Measurements from ENCODE around the gene CRACDL. TPM values are rescaled to one million over a fixed set of nuclear protein-coding genes. Genes with fewer than 3 reads are reported as not detected.

CRACDL gene
- total RNA-seq, 1 donor, result 1.6 TPM

DNA sequence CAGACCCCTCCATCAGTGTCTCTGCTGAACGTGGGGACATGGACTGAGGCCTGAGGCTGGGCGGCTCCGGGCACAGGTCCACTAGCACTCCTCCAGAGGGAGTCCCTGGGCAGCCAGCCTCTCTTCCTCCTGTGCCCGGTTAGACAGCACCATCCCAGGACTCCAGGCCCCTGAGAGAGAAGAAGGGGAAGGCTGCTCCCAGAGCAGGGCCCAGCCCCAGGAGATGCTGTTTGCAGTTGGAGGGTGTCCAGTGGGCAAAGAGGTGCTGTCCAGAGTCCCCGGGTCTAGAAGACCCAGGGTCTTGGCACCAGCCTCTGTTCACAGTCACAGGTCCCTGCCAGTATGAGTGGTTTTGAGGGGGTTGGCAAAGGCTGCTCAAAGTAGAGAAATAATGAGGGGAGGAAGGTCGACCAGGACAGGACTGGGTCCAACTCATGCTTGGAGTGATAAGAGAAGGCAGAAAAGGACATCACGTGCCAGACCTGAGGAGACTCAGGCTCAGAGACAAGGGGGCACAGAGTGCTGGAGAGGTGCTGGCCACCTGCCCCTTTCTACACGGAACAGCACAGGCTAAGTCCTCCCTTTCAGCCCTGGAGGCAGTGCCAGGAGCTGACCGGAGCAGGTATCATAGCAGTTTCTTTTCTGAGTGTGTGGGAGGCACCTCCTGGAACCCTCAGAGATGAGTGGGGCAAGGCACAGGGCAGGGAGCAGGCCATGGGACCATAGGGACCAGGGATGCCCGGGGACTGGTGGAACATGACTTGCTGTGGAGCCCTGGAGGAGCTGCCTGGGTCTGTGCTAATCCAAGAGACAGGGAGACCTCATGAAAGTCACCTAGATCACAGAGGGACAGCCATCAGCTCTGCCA, 21.1 kb downstream of the CRACDL start:
- peaks cover 1% of the 10 kb centered on the region for H3K4me1 ChIP-seq (ENCODE audit: insufficient read depth, low read length)
- no peaks in the 10 kb centered on the region for H3K9me3 ChIP-seq (ENCODE audit: low read depth, low read length)
- H3K27me3 ChIP-seq (ENCODE audit: insufficient read depth, low read length), result no peaks in the 10 kb centered on the region
- H3K4me3 ChIP-seq (ENCODE audit: low read length), result no peak overlapping the region

DNA sequence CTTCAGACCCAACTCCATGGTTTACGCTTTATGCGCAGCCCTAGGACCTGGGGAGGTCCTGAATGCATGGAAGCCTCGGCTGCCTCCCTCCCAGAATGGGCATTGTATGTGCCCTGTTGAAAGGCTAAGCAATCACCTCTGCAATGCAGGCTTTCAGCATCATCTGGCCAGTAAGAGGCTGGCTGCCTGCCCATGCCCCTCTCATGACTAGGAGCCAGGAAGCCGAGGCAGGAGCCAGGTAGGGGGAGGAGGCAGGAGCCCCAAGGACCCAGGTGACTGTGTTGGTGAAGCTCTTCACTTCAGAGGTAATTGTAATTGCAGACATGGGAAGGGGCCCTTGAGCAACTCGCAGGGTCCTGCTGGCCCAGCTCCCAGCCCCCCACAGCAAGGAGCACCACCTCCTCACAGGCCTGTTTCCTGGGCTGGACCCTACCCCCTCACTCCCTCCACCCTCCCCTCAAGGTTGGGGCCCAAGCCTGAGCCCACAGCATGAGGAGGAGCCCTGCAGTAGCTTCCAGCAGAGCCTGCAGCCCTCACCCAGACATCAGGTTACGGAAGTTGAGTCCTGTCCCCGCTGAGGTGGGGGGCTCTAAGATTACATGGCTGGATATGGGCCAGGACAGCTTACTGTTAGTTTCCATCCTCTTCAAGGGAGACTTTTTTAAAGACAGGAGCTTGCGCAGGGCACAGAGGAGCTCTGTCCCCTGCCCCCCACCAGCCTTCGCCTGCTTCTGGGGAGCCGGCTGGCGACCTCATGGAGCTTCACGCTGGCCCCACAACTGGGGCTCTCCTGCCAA, 21.9 kb downstream of the CRACDL start:
- no peak overlapping the region for H3K4me3 ChIP-seq (ENCODE audit: low read length)
- H3K4me1 ChIP-seq (ENCODE audit: insufficient read depth, low read length), result peaks cover 8% of the 10 kb centered on the region
- H3K9me3 ChIP-seq (ENCODE audit: low read depth, low read length), result no peaks in the 10 kb centered on the region
- H3K27me3 ChIP-seq (ENCODE audit: insufficient read depth, low read length), result no peaks in the 10 kb centered on the region

DNA sequence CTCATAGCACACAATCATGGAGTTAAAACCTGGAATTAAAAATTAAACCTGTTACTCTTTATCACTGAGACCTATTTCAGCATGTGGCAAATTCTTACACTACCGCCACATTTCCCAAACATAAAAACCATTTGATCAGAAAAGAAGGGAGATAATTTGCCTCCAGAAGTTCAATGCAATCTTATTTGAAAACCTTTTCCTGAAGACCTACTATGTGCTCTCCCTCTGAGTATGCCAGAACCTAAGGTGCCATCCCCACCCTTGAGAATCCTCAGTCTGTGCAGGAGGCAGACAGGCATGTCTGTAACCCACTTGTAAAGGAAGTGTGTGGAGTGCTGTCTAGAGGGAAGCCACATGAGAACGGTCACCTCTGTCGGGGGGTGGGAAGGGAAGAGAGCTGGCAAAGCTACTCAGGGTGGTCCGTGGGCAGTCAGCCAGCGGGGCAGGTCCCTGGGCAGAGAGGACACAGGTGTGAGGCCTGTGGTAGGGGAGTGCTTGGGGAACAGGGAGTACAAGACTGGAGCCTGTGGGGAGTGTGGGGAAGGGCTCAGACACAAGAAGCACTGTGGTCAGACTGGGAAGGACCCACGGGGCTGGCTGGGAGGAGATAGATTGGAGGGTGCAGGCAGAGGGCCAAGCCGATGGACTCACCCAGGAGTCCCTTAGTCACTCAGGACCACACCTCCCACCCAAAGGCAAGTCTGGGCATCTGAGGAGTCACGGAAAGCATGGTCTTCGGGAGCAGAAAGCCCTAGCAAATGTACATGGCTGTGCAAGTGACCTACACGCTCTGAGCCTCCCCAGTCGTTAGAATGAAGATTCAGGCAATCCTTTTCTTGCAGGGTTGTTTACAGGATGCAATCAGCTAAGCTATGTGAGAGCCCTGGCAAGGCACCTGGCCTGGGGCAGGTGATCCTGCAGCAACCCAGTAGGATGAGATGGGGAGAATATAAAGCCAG, 22.8 kb downstream of the CRACDL start:
- Histone ChIP-seq H3K4me3 (ENCODE audit: low read length) (no peak overlapping the region), H3K4me1 (ENCODE audit: insufficient read depth, low read length) (peaks cover 15% of the 10 kb centered on the region), H3K9me3 (ENCODE audit: low read depth, low read length) (no peaks in the 10 kb centered on the region), H3K27me3 (ENCODE audit: insufficient read depth, low read length) (no peaks in the 10 kb centered on the region)

DNA sequence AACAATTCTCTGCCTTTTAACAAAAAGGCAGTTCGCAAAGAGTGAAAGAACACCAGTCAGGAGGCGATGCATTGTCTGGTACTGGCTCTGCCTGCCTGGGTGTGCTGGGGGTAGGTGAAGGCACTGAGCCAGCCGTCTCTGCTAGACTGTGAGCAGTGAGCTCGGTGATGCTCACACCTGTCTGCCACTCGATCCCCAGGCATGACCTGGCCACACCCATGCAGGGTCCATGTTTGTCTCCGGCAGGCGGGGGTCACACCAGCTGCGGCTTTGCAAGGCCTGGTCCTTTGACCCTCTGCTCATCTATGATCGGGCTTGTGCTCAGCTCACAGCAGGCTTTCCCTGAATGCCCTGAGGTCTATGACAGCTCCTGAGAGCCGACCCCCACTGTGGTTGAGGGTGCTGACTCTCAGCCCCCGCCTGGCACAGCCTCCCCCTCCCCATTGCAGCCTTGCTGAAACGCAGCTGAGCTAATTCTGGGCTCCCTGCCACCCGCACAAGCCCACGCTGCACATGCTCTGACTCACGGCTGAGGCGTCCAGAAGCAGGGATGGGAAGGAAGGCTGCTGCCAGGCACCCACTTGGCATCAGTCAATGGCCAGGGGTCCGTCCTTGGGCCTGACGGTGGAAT, 23.7 kb downstream of the CRACDL start:
- Histone ChIP-seq H3K9me3 (ENCODE audit: low read depth, low read length) (no peaks in the 10 kb centered on the region), H3K4me1 (ENCODE audit: insufficient read depth, low read length) (peaks cover 15% of the 10 kb centered on the region), H3K27me3 (ENCODE audit: insufficient read depth, low read length) (no peaks in the 10 kb centered on the region)

DNA sequence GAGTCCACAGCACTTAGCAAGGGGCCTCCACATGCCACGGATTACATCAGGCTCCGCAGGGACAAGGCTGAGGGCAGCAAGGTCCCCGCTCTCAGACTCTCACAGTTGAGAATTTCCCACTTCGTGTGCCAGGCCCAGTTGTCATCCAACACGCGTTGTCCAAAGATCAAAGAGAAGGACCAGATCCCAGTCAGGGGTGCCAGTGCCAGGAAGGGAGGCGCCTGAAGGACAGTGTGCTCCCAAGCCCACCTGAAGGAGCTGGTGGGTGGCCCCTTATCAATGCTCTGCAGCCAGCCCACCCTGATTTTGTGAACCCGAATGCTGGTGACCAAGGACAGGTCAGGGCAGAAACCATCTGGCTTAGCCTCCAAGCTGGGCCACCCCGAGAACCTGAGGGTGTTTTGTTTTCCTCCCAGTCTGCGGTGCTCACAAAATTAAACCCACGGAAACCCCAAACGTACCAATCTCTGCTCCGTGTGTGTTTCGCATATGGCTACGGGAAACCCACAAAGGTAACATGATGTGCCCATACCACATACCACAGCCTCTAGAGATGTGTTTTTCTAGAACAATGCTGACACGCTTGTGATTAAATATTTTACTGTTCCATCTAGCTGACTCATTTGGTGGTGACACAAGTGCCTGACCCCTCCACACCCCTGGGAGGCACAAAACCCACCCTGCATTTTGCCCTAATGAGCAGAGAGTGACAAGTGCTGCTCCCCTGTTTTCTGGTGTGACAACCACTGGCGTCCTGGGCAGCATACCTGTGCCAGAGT, 24.5 kb downstream of the CRACDL start:
- H3K4me1 ChIP-seq (ENCODE audit: insufficient read depth, low read length), result peaks cover 15% of the 10 kb centered on the region
- no peaks in the 10 kb centered on the region for H3K9me3 ChIP-seq (ENCODE audit: low read depth, low read length)
- H3K4me3 ChIP-seq (ENCODE audit: low read length), result no peak overlapping the region
- H3K27me3 ChIP-seq (ENCODE audit: insufficient read depth, low read length), result no peaks in the 10 kb centered on the region

More for the DNA sequence above, 23.7 kb downstream of the CRACDL start:
- no peak overlapping the region for H3K4me3 ChIP-seq (ENCODE audit: low read length)

DNA sequence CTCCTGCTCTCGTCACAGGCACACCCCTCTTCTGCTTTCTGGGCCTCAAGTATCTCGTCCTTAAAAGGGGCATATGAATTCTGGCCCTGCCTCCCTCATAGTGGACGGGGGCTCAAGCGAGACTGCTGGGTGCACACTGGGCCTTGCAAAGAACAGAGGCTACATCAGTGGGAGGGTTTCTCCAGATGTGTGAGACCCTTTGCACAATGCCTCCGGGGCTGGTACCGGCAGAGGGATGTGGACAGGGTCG, 25.0 kb downstream of the CRACDL start:
- Histone ChIP-seq H3K27me3 (ENCODE audit: insufficient read depth, low read length) (no peaks in the 10 kb centered on the region), H3K4me3 (ENCODE audit: low read length) (no peak overlapping the region), H3K9me3 (ENCODE audit: low read depth, low read length) (no peaks in the 10 kb centered on the region), H3K4me1 (ENCODE audit: insufficient read depth, low read length) (peaks cover 15% of the 10 kb centered on the region)

DNA sequence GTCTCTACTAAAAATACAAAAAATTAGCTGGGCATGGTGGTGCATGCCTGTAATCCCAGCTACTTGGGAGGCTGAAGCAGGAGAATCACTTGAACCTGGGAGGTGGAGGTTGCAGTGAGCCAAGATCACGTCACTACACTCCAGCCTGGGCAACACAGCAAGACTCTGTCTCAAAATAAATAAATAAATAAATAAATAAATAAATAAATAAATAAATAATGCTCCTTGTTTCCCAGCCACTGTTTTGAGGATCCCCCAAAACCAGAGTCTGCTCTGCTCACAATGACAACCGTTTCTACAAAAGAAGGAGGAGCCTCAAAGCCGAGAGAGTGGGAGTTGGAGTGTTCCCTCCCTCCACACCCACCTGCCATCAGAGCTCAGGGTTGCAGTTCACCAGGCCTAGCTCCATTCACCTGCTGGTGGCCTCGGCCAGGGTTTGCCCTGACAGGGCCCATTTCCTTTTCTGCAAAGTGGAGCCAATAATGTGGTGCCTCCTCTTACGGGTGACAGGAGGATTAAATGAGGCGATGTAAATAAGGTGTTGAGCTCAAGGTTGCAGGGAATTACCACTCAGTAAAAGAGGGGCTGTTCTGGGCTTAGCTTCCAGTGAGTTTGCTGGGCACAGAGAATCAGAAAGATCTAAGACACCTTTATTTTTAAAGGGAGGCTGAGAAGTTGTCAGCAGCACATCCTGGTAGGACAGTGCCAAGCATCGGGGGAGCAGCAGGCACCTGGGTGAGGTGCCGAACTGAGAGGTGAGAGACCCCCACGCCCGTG, 25.5 kb downstream of the CRACDL start:
- Histone ChIP-seq H3K27me3 (ENCODE audit: insufficient read depth, low read length) (no peaks in the 10 kb centered on the region), H3K4me3 (ENCODE audit: low read length) (no peak overlapping the region), H3K9me3 (ENCODE audit: low read depth, low read length) (no peaks in the 10 kb centered on the region), H3K4me1 (ENCODE audit: insufficient read depth, low read length) (peaks cover 15% of the 10 kb centered on the region)

DNA sequence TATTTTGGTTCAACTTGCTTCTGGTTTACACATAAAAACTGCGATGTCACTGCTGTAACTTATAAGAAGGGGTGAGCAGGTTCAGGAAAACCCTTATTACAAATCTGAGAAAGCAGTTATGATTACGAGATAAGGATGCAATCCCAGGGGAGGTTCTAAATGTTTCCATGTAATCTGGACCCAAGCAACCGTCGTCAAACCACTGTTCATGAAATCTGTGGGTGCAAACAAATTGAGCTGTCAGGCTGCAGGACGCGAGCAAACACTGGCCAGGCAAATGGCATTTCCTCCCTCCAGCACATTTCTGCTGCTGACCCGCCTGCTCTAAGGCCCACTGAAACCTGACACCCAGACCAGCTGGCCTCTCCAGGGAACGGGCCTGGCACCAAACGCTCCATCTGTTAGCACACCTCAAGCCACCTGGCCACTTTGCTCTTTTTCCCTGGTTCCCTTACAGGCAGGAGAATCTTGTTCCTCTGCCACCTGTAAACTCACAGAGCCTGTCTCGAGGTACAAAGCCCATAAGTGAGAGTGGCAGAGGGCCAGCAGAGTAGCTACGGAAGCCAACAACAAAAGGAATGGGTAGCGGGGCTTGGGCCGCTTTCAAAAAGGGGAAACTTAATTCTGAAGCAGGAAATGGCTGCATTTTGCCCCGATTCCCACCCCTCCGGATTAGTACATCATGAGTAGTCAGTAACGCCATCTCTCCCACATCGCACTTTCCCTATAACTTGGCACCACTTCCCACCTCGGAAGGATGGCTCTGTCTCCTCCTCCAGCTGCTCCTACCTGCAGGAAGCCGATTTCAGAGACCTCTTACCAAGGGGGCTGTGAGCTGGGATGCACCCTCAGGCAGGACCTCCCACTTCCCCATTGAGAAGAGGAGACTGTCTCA, 26.5 kb downstream of the CRACDL start:
- H3K9me3 ChIP-seq (ENCODE audit: low read depth, low read length), result no peaks in the 10 kb centered on the region
- peaks cover 15% of the 10 kb centered on the region for H3K4me1 ChIP-seq (ENCODE audit: insufficient read depth, low read length)
- H3K27me3 ChIP-seq (ENCODE audit: insufficient read depth, low read length), result no peaks in the 10 kb centered on the region
- no peak overlapping the region for H3K4me3 ChIP-seq (ENCODE audit: low read length)

DNA sequence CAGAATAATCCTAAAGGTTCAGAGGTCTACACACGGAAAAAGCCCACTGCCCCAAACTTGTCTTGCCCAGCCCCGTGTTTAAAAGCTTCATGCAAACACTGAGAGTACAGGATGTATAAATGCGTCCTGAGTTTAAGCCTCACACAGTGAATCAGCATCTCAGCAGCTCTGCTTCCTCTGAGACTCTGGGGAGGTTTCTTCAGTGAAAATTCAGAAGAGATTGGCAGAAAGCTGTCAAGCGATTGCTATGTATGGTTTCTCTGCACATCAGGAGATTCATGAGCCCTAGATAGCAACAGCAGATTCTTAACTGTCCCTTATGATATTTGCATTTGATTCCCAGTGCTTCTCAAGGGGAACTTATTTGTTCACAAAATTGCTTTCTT, 27.1 kb downstream of the CRACDL start:
- Histone ChIP-seq H3K4me1 (ENCODE audit: insufficient read depth, low read length) (peaks cover 15% of the 10 kb centered on the region), H3K27me3 (ENCODE audit: insufficient read depth, low read length) (no peaks in the 10 kb centered on the region), H3K4me3 (ENCODE audit: low read length) (no peak overlapping the region), H3K9me3 (ENCODE audit: low read depth, low read length) (no peaks in the 10 kb centered on the region)

DNA sequence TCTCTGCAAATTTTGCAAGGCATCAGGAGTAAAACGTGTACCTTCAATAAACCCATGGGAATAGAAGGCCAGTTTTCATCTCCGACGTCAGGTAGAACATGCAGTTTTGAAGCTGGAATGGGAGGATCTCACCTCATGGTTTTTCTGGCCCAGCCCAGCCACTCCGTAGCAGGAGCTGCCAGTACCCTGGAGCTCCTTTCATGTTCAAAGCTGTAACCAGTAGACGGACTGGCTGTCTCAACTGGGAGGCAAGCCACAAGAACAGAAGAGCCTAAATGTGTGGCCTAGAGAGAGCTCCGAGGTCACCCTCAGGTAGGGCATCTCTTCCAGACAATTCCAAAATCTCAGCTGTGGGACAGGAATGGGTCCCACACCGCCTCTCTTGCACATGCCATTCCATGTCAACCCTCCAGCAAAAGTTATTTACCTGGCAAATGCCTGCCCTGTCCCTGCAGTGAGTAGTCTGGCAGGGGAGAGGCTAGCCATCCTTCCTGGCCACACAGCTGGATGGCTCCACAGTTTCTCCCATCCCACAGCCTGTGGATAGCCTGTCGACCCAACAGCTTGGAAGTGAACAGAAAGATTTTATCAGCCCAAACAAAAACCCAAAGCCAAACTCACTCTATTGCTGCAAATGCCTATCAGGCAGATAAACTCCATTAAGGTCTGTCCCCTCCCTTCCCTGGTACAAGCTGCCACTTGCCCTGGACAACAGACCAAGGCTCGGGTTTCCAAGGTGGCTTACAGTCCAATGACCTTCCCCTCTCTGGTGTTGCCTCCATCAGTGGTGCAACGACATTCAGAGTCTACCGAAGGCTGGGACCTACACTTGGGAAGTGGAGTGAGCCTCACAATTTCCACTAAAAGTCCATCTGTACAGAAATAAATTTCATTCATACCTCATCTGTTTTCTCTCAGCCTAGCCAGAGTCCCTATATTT, 27.8 kb downstream of the CRACDL start:
- peaks cover 15% of the 10 kb centered on the region for H3K4me1 ChIP-seq (ENCODE audit: insufficient read depth, low read length)
- H3K9me3 ChIP-seq (ENCODE audit: low read depth, low read length), result no peaks in the 10 kb centered on the region
- H3K4me3 ChIP-seq (ENCODE audit: low read length), result no peak overlapping the region
- H3K27me3 ChIP-seq (ENCODE audit: insufficient read depth, low read length), result no peaks in the 10 kb centered on the region

DNA sequence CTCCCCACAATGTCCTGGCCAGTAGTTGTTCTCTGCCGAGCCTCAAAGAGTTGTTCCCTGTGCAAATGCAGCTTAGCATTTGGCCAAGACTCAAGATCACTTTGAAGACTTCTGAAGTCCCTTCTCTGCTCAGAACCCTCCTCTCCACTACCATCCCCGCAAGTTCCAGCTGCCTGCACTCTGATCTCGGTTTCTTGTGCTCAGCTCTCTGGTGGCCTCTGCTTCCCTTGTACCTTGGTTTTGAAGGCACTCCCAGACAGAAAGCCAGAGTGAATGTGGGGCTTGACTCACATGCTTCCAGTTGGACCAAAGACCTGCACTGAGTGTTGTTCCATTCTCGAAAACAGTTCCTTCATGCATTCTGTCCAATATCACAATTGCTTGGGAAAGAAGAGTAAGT, 28.6 kb downstream of the CRACDL start:
- peaks cover 15% of the 10 kb centered on the region for H3K4me1 ChIP-seq (ENCODE audit: insufficient read depth, low read length)
- H3K27me3 ChIP-seq (ENCODE audit: insufficient read depth, low read length), result no peaks in the 10 kb centered on the region
- H3K9me3 ChIP-seq (ENCODE audit: low read depth, low read length), result no peaks in the 10 kb centered on the region
- H3K4me3 ChIP-seq (ENCODE audit: low read length), result no peak overlapping the region

All from mononuclear cell (primary cell).